GM12874 (cell line): ENCODE results near the gene LTBP3.

Experiments used
- TF ChIP-seq, protein P1 (sequence below): IDR thresholded peaks from 2 replicates; pipeline ENCODE4 v1.5.1; 2011; ENCODE audit warnings: low read depth, mild to moderate bottlenecking, control low read depth, low read length, moderate library complexity; ENCODE audit not compliant: insufficient read depth

The LTBP3 gene

DNA sequence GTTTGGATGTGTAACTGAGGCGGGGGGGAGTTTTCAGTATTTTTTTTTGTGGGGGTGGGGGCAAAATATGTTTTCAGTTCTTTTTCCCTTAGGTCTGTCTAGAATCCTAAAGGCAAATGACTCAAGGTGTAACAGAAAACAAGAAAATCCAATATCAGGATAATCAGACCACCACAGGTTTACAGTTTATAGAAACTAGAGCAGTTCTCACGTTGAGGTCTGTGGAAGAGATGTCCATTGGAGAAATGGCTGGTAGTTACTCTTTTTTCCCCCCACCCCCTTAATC is 57.0 kb downstream of the LTBP3 start:
- TF ChIP-seq, protein P1, sequence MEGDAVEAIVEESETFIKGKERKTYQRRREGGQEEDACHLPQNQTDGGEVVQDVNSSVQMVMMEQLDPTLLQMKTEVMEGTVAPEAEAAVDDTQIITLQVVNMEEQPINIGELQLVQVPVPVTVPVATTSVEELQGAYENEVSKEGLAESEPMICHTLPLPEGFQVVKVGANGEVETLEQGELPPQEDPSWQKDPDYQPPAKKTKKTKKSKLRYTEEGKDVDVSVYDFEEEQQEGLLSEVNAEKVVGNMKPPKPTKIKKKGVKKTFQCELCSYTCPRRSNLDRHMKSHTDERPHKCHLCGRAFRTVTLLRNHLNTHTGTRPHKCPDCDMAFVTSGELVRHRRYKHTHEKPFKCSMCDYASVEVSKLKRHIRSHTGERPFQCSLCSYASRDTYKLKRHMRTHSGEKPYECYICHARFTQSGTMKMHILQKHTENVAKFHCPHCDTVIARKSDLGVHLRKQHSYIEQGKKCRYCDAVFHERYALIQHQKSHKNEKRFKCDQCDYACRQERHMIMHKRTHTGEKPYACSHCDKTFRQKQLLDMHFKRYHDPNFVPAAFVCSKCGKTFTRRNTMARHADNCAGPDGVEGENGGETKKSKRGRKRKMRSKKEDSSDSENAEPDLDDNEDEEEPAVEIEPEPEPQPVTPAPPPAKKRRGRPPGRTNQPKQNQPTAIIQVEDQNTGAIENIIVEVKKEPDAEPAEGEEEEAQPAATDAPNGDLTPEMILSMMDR, result no peak

- TF ChIP-seq, protein P1, result no peak
Measured at GRCh38 chr11:65500387-65501185, 57.6 kb downstream of the LTBP3 start.

GRCh38 chr11:65499713-65500386 is 58.3 kb downstream of the LTBP3 start:
- TF ChIP-seq, protein P1, result no peak

DNA sequence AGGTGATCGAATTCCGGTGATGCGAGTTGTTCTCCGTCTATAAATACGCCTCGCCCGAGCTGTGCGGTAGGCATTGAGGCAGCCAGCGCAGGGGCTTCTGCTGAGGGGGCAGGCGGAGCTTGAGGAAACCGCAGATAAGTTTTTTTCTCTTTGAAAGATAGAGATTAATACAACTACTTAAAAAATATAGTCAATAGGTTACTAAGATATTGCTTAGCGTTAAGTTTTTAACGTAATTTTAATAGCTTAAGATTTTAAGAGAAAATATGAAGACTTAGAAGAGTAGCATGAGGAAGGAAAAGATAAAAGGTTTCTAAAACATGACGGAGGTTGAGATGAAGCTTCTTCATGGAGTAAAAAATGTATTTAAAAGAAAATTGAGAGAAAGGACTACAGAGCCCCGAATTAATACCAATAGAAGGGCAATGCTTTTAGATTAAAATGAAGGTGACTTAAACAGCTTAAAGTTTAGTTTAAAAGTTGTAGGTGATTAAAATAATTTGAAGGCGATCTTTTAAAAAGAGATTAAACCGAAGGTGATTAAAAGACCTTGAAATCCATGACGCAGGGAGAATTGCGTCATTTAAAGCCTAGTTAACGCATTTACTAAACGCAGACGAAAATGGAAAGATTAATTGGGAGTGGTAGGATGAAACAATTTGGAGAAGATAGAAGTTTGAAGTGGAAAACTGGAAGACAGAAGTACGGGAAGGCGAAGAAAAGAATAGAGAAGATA is 59.0 kb downstream of the LTBP3 start, which contains the start of gene MALAT1:
TSS of gene MALAT1 (plus strand) at position 69 of the 736 bp plus-strand sequence.
- TF ChIP-seq, protein P1, result no peak

GRCh38 chr11:65498727-65498976 is 59.5 kb downstream of the LTBP3 start:
- TF ChIP-seq, protein P1, result no peak

GRCh38 chr11:65498042-65498726 is 60.0 kb downstream of the LTBP3 start:
- TF ChIP-seq, protein P1, result no peak
